SKM-1 treated with dmso at 0.1 percent for 144 hours (cell line): ENCODE results near the gene CDX2.
A peak's percentile ranks its signal among the peaks of the same experiment; 100 is the strongest.
"Not testable (repeated sequence)": the region's sequence is repeated elsewhere in the genome, so short reads cannot be mapped to it uniquely, and the experiment has no call there.

Source experiments
- DNase-seq: peaks from one replicate; lab custom pipeline; 2025; ENCODE audit not compliant: unreplicated experiment; lab: John Stamatoyannopoulos, UW

Gene CDX2

DNA sequence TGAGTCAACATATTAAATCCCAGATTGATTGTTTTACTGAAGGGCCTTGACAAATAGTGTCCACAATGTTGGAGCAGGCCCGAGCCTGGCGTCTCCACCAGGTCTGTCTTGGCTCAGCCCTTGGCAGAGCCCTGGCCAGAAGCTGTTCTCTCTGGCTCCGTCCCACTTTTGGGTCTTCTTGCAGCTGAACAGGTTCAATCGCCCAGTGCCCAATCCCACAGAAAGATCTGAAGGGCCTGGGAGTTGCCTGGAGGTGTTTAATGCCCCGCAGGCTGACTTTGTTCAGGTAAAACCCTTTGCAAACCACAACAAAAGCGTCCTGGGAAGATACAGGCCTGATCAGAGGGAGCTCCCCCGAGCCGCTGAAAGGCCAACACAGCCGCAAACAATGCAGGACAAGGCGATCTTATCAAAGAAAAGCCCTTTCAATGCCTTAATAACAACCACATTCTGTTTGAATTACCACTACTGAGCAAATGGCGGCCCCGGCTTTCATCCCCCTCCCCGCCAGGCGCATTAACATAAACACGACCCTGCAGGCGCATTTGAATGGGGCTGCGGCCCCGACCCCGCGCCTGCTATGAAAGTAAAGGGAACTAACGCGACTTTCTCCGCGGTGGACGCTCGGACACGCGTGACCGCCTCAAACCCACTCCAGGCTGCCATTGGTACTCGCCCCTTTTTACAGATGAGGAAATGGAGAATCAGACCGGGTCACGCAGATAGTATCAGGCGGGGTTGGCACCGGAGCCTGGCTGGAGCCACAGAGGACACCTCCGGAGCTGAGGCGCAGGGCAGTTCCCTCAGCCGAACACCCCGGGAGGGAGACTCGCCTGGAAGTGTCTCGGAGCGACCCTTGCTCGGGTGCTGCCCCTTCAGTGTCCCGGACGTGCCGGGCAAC lies 3.1 kb downstream of the CDX2 start:
- DNase-seq: no peak

DNA sequence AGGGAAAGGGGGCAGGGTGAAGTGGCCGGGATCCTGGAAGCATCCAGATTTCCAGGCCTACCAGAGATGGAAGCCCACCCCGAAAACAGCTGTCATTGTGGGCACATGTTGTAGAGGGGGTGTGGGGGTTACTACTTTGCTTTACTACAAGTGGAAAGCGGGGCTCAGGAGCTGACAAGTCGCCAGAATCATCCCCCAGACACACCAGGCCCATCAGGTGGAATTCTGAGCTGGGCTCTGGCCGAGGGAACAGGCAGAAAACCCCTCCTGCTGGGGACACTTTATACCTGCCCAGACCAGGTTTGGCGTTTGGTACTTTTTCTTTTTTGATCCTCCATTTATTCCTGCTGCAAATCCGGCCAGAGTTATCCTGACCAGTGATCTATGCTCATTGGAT lies 3.8 kb downstream of the CDX2 start:
- no peak for DNase-seq

DNA sequence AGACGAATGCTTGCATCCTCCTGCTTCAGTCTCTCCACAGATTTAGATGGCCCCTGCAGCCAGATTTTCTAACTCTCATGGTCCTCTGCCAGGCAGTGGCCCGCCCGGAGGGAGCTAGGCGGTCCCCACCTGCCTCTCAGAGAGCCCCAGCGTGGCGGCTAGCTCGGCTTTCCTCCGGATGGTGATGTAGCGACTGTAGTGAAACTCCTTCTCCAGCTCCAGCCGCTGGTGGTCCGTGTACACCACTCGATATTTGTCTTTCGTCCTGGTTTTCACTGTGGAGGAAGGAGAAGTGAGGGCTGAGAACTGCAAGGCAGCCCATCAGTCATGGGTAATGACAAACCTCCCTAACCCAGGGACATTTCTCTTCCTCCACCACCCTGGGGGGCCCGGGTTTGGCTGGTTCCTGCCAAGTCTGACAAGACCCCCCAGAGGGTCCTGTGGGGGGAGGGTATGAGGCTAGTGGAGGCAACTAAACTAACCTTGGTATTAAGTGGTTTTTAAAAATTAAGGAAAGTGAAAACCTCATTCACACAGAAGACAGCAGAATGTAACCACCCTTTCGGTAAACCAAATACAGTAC lies 4.3 kb downstream of the CDX2 start:
- no peak for DNase-seq

DNA sequence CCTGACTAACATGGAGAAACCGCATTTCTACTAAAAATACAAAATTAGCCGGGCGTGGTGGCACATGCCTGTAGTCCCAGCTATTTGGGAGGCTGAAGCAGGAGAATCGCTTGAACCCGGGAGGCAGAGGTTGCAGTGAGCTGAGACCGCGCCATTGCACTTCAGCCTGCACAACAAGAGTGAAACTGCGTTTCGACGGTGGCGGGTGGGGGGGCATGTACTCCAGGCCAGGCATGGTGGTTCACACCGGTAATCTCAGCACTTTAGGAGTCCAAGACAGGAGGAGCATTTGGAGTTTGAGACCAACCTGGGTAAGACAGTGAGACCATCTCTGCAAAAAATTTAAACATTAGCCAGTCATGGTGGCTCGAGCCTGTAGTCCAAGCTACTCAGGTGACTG lies 4.9 kb downstream of the CDX2 start:
- DNase-seq: not testable (repeated sequence)

- no peak for DNase-seq
These were observed 5.6 kb downstream of the CDX2 start for GRCh38 chr13:27963491-27963890.

DNA sequence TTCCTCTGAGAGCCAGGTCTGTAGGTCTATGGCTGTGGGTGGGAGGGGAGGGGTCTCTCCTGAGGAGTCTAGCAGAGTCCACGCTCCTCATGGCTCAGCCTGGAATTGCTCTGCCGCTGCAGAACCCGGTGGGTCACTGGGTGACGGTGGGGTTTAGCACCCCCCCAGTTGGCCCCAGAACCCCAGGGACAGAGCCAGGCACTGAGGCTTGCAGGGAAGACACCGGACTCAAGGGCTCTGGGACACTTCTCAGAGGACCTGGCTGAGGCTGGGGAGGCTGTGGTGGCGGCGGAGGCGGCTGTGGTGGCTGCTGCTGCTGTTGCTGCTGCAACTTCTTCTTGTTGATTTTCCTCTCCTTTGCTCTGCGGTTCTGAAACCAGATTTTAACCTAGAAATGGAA lies 6.1 kb downstream of the CDX2 start:
- DNase-seq: no peak

DNA sequence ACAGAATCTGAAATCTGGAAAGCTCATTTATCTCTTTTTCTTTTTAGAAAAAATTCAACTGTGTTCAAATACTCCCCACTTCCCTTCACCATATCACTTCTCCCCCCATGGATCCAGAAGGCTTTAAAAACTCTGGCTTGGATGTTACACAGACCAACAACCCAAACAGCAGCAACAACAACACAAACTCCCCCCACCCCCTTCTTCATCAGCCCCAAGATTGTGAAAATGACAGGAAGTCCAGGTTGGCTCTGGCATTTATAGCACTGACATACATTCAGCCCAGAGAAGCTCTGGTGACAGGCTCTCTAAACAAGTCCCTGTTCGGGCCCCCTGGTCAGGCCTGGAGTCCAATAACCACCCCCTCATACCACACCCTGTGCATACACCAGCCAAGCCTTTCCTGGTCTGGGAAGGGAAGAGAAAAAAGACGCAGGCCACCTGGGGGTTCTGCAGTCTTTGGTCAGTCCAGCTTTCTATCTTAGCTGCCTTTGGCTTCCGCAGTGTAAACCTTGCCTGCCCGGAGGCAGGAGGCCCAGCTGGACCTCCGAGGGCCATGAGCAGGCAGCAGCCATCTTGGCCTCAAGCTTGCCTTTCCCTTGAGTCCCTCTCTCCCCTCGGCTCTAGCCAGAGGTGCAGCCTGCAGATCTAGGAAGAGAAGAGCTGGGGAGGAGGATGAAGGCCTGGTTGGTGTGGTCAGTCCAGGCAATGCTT lies 6.8 kb downstream of the CDX2 start:
- DNase-seq: no peak

- no peak for DNase-seq
These were observed 7.7 kb downstream of the CDX2 start for GRCh38 chr13:27961227-27962085.

GRCh38 chr13:27960362-27961226 lies 8.5 kb downstream of the CDX2 start:
- DNase-seq: peak; percentile 38

- DNase-seq: no peak
These were observed 9.1 kb downstream of the CDX2 start for GRCh38 chr13:27959976-27960361.

GRCh38 chr13:27956576-27957300 lies 12.4 kb downstream of the CDX2 start:
- no peak for DNase-seq

DNA sequence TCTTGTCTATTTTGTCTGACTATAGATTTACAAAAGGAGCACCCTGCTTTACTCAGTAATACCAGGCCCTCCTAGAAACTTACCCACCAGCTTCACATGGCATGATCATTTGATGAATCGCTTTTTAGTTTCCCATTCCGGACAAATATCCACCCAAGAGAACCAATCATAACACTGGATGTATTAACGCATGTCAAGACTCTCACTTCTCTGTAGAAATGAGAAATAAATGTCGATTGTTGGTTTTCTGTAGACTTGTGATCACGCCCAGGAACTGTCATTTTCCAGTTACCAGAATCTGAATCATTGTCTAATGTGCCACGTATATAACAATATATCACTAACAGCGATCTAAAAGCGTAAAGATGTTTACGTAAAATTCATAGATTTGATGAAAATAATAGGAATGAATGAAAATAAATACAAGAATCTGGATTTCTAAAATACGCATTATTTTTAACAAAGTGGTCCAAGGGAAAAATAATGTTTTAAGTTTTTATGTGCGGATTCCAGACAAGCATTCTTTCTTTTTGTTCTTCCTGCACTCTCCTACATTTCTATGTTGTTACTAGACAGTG lies 14.0 kb downstream of the CDX2 start:
- DNase-seq: no peak

GRCh38 chr13:27954406-27954851 lies 14.7 kb downstream of the CDX2 start:
- DNase-seq: no peak

DNA sequence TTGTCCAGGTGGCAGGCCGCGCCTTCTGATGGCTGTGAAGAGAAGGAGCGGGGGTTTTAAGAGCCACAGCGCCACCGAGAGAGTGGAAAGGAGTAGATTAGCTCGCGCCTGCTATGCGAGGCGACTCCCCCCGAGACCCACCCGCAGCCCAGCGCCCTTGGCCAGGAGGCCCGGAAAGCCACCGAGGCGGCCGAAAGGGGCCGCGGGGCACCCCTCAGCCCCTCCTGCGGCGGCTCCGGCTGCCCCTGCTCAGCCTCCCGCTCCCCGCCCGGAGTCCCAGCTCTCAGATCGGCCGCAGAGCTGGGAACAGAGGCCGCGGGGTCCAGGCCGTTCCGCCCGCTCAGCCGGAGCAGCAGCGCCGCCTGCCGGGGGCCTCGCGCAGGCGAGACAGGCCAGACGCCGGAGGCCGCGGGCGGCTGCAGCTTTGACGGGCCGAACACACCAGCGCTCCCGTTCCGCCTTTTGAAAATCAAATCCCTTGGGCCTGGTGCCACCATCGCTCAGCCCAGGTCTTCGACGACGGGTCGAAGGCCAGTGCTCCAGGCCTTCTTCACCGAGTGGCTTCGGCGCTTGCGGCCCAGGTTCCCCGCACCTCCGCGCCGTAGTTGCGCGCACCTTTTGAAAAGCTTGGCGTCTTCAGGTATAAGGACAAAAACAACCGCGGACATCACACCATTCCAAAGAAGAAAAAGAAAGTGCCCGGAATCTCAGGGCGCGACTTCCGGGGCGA lies 15.3 kb downstream of the CDX2 start:
- peak; percentile 59 for DNase-seq

DNA sequence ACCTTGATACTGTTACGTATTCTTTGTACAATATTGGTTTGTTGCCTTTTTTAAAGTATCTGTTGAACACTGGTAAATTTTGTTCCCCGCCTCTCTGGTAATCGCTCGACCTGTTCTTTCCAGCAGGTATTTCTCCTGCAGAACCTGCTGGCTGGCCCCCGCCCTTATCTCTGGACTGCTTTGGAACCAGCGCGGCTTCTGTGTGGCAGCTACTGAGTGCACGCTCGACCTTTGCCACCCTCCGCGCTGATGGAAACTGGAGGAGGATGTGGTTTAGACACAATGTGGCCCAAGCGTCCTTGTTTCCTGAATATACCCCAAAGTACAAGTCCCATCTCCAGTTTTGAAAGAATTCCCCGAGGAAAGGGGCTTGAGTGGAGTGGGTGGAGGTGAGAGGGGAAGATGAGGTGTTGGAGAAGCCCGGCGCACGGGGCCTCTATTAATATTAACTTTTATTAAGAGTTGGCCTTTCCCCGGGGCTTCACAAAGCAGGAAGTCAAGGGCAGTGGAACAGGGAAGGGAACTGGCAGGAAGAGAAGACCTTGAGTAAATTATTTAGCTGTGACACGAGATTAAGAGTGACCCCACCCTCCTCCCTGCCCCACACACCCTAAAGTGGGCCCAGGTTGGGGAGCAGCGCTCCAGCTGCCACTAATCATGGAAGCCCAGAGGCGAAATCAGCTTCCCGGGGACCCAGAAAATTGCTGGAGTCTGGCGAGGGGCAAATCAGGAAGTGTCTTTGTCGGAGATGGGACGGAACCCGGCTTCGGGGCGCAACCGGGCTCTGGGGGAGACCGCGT lies 16.0 kb downstream of the CDX2 start:
- no peak for DNase-seq

- DNase-seq: no peak
These were observed 26.1 kb downstream of the CDX2 start for GRCh38 chr13:27942972-27943371.

- DNase-seq: no peak
These were observed 35.4 kb downstream of the CDX2 start for GRCh38 chr13:27933580-27934328.
